HEK293T (cell line): ENCODE results near the gene LETM1.

Source experiments
- ARNT ChIP-seq: fragments of 450-650 bp; IDR thresholded peaks from 2 replicates; pipeline ENCODE4 v1.6.1; 2017; ENCODE audit warnings: mild to moderate bottlenecking
- BHLHE40 ChIP-seq: fragments of 450-650 bp; IDR thresholded peaks from 2 replicates; pipeline ENCODE4 v1.6.1; 2016; ENCODE audit warnings: mild to moderate bottlenecking, moderate library complexity, borderline replicate concordance
- CTBP1 ChIP-seq: fragments of 450-650 bp; IDR thresholded peaks from 2 replicates; pipeline ENCODE4 v1.6.1; 2016; ENCODE audit warnings: borderline replicate concordance
- ELF4 ChIP-seq: fragments of 450-650 bp; IDR thresholded peaks from 2 replicates; pipeline ENCODE4 v1.6.1; 2017; ENCODE audit warnings: antibody characterized with exemption
- FOXA1 ChIP-seq: fragments of 450-650 bp; IDR thresholded peaks from 2 replicates; pipeline ENCODE4 v1.6.1; 2016; ENCODE audit warnings: mild to moderate bottlenecking
- FOXK2 ChIP-seq: fragments of 450-650 bp; IDR thresholded peaks from 2 replicates; pipeline ENCODE4 v1.6.1; 2016; ENCODE audit warnings: mild to moderate bottlenecking
- FOXM1 ChIP-seq: fragments of 450-650 bp; IDR thresholded peaks from 2 replicates; pipeline ENCODE4 v1.6.1; 2017; ENCODE audit warnings: mild to moderate bottlenecking, borderline replicate concordance
- HDGF ChIP-seq: fragments of 450-650 bp; IDR thresholded peaks from 2 replicates; pipeline ENCODE4 v1.6.1; 2017; ENCODE audit warnings: antibody characterized with exemption, borderline replicate concordance
- L3MBTL2 ChIP-seq: fragments of 450-650 bp; conservative IDR thresholded peaks from 2 replicates; pipeline ENCODE4 v1.6.1; 2016; ENCODE audit warnings: mild to moderate bottlenecking
- SP1 ChIP-seq: fragments of 450-650 bp; IDR thresholded peaks from 2 replicates; pipeline ENCODE4 v1.6.1; 2017
- SUZ12 ChIP-seq: fragments of 450-650 bp; IDR thresholded peaks from 2 replicates; pipeline ENCODE4 v1.6.1; 2016; ENCODE audit warnings: mild to moderate bottlenecking
- ZNF384 ChIP-seq: fragments of 450-650 bp; IDR thresholded peaks from 2 replicates; pipeline ENCODE4 v1.6.1; 2016

DNA sequence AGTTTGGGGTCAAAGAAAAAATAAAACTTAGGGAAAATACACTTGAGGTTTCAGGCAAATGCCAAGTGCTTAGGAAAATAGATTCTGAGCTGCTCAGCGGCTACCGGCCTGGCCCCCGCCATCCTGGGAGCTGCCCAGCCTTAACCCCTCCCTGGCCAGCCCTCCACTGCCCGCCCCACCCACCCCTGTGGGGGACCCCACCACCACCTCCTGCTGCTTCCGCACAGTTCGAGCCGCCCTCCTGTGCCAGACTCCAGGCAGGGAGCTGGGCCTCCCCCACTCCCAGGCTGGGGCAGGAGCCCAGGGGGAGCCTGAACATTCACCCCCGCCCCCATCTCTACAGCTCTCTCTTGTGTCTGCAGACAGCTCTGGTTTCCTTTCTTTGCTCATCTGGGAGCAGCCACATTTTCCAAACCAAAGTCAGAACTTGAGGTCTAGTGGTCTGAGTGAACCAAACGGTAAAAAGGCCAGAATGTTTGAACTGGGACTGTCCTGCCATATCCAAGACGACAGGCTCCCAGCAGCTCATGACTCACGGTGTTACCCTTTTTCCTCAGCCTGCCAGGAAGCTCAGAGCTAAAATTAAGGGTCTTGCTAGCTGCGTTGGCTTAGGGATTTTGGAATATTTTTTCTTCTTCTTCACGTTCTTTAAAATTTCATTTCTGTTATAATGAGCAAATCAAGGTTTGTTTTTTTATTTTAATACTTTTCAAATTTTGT is 67.5 kb downstream of the LETM1 start:
- TF ChIP-seq BHLHE40, result no peak
- TF ChIP-seq ZNF384, result no peak
- TF ChIP-seq CTBP1, result no peak
- TF ChIP-seq HDGF, result no peak
- no peak for TF ChIP-seq L3MBTL2
- no peak for TF ChIP-seq FOXK2
- TF ChIP-seq SP1, result no peak
- no peak for TF ChIP-seq ARNT
- TF ChIP-seq ELF4, result no peak
- TF ChIP-seq SUZ12, result no peak
- TF ChIP-seq FOXM1, result no peak
- no peak for TF ChIP-seq FOXA1
